SK-N-MC (cell line): ENCODE results near the gene TNFRSF14.

ENCODE experiments used
- DNase-seq: peaks from one replicate; pipeline ENCODE4 v3.0.0-alpha.2; 2011; ENCODE audit warnings: low read depth, low spot score
- H3K27ac ChIP-seq: fragments of 200-600 bp; sonication (generic); 2 replicates; pipeline ENCODE4 v1.5.1; 2016; ENCODE audit warnings: mixed run types
- H3K36me3 ChIP-seq: fragments of 200-600 bp; sonication (generic); 2 replicates; pipeline ENCODE4 v1.6.1; 2017; ENCODE audit warnings: antibody characterized with exemption, low read length, mixed read lengths; ENCODE audit not compliant: insufficient read depth
- H3K4me3 ChIP-seq: fragments of 200-600 bp; sonication (generic); 2 replicates; pipeline ENCODE4 v1.5.1; 2016
- H3K9ac ChIP-seq: fragments of 200-600 bp; sonication (generic); 2 replicates; pipeline ENCODE4 v1.8.0; 2017; ENCODE audit warnings: mixed run types, mixed read lengths; ENCODE audit not compliant: insufficient read length
- H3K9me3 ChIP-seq: fragments of 200-600 bp; sonication (generic); 2 replicates; pipeline ENCODE4 v1.6.1; 2017; ENCODE audit warnings: low read depth, mild to moderate bottlenecking, antibody characterized with exemption, low read length, moderate library complexity, mixed read lengths
- EZH2 ChIP-seq: fragments of 200-600 bp; sonication (generic); IDR thresholded peaks from one replicate; pipeline ENCODE4 v1.6.1; 2017; ENCODE audit warnings: antibody characterized with exemption
- FOXP2 ChIP-seq: optimal IDR thresholded peaks from 2 replicates; pipeline ENCODE3; 2011; ENCODE audit warnings: mild to moderate bottlenecking, moderate library complexity; ENCODE audit not compliant: insufficient read depth; ENCODE audit errors: extremely low read length, control extremely low read depth
- POLR2AphosphoS5 ChIP-seq: IDR thresholded peaks from 2 replicates; pipeline ENCODE4 v1.6.1; 2012; ENCODE audit warnings: mild to moderate bottlenecking, low read depth, low read length, borderline replicate concordance

The TNFRSF14 gene

GRCh38 chr1:2541619-2542245 is 14.4 kb upstream of the TNFRSF14 start:
- no peak overlapping the region for H3K9ac ChIP-seq
- TF ChIP-seq FOXP2: no peak
- no peak for TF ChIP-seq EZH2
- TF ChIP-seq POLR2AphosphoS5: no peak
- H3K4me3 ChIP-seq: no peak overlapping the region
- H3K9me3 ChIP-seq: no peaks in the 10 kb centered on the region
- DNase-seq: no peak
- H3K27ac ChIP-seq: no peak overlapping the region
- H3K36me3 ChIP-seq: no peaks in the 10 kb centered on the region

GRCh38 chr1:2542246-2542915 is 13.8 kb upstream of the TNFRSF14 start:
- no peaks in the 10 kb centered on the region for H3K9me3 ChIP-seq
- H3K27ac ChIP-seq: no peak overlapping the region
- TF ChIP-seq EZH2 (no peak), POLR2AphosphoS5 (no peak), FOXP2 (no peak)
- DNase-seq: no peak
- H3K9ac ChIP-seq: no peak overlapping the region
- no peak overlapping the region for H3K4me3 ChIP-seq
- H3K36me3 ChIP-seq: no peaks in the 10 kb centered on the region

DNA sequence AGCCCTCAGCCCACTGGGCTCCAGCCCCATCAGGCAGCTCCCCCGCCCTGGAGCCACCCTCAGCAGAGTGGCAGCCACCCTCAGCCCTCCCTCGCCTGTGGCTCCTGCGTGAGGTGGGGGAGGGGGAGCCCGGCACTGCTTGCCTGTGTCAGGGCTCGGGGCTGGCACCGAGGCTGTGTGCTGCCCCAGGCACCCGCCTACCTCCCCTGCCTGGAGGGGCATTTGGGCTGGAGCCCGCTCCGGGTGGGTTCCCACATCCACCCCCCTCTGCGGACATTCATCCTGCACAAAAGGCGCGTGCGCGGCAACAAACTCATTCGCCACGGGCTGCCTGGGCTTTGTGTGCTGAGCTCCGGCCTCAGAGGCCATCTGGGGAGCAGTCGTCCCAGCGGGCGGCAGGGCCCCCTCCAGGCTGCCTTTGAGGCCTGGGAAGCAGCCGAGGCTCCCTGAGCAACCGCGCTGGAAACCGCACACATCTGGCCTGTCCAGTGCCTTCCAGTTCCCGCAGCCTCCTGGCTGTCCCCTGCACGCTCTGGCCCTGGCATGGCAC is 12.6 kb upstream of the TNFRSF14 start:
- 0 out of 2 replicates have a peak overlapping the region, but pooled peaks have one; percentile 9 for H3K27ac ChIP-seq
- no peak overlapping the region for H3K9ac ChIP-seq
- no peaks in the 10 kb centered on the region for H3K9me3 ChIP-seq
- no peak for DNase-seq
- TF ChIP-seq POLR2AphosphoS5 (no peak), EZH2 (no peak), FOXP2 (no peak)
- H3K36me3 ChIP-seq: no peaks in the 10 kb centered on the region
- H3K4me3 ChIP-seq: no peak overlapping the region

DNA sequence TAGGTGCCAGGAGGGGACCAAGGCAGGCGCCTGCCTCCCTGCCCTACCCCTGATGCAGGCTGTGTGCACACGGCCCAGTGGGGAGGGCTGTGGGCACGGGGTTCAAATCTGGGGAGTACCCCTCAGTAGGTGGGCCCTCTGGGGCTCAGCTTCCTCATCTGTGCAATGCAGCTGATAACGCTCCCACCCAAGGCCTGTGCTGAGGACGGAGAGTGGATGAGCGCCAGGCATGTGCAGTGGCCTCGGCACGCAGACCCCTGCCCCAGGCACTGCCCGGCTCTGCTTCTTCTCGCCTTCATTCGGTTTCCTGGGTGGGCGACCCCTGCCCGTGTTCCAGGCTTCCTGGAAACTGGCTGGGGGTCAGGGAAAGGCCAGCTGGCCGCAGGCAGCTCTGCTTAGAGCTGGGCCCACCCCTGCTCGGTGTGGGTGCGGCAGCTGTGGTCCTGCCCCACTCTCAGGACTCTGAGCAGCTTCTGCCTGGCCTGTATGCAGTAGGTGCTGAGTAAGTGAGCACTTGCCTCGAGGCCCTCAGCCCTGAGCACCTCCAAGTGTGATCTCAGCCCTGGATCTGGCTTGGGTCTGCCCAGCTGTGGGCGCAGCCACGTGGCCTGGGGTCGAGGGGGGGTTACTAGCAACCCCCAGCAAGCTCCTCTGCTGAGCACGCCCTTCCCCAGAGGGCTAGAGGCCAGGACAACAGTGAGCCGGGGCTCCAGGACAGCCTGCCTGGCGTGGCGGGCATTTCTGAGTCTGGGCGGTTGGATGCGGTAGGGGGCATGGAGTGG is 11.9 kb upstream of the TNFRSF14 start:
- no peak for DNase-seq
- H3K27ac ChIP-seq: no peak overlapping the region
- H3K4me3 ChIP-seq: no peak overlapping the region
- no peaks in the 10 kb centered on the region for H3K36me3 ChIP-seq
- TF ChIP-seq POLR2AphosphoS5 (no peak), EZH2 (no peak), FOXP2 (no peak)
- H3K9me3 ChIP-seq: no peaks in the 10 kb centered on the region
- H3K9ac ChIP-seq: no peak overlapping the region

GRCh38 chr1:2544875-2545640 is 11.1 kb upstream of the TNFRSF14 start:
- Histone ChIP-seq H3K9me3 (no peaks in the 10 kb centered on the region), H3K36me3 (no peaks in the 10 kb centered on the region), H3K4me3 (no peak overlapping the region), H3K9ac (no peak overlapping the region), H3K27ac (0 out of 2 replicates have a peak overlapping the region, but pooled peaks have one; percentile 64)
- no peak for DNase-seq
- no peak for TF ChIP-seq EZH2
- no peak for TF ChIP-seq FOXP2
- TF ChIP-seq POLR2AphosphoS5: no peak

DNA sequence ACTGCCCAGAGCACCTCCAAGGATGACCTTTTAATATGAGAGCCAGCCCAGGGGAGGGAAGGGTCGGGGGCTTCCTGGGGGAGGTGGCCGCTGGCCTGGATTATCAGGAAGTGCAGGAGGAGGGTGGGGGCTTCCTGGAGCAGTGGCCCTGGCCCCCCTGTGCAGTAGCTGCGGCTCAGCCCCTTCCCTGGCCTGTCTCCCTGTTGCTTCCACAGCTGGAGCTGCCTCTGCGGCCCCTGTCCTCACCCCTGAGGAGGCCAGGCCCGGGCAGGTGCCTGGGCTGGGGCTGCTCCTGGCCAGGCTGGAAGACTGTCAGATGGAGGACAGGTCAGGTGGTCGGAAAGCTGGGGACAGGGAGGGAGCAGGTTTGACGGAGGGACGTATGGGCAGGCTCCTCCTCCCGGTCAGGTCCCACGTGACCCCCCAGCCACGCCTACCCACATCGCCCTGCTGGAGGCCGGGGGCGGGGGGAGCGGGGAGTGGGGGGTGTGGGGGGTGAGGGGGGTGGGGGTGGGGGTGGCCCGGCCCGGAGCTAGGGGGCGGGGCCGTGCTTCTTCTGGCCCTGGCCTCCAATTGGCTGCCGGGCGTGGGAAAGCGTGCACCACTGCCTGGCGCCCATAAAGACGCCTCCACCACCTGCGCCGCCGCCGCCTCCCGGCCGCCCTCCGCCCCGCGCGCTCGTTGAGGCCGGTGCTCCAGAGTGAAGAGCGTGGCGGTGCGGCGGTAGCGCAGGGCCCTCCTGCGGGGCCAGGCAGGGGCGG is 10.2 kb upstream of the TNFRSF14 start:
- Histone ChIP-seq H3K9me3 (no peaks in the 10 kb centered on the region), H3K4me3 (peak overlapping the region; percentile 71), H3K36me3 (no peaks in the 10 kb centered on the region), H3K9ac (no peak overlapping the region), H3K27ac (peak overlapping the region; percentile 64; the same call in 1 of the 2 replicates)
- TF ChIP-seq FOXP2 (no peak), POLR2AphosphoS5 (peak; percentile 70)
- no peak for DNase-seq

DNA sequence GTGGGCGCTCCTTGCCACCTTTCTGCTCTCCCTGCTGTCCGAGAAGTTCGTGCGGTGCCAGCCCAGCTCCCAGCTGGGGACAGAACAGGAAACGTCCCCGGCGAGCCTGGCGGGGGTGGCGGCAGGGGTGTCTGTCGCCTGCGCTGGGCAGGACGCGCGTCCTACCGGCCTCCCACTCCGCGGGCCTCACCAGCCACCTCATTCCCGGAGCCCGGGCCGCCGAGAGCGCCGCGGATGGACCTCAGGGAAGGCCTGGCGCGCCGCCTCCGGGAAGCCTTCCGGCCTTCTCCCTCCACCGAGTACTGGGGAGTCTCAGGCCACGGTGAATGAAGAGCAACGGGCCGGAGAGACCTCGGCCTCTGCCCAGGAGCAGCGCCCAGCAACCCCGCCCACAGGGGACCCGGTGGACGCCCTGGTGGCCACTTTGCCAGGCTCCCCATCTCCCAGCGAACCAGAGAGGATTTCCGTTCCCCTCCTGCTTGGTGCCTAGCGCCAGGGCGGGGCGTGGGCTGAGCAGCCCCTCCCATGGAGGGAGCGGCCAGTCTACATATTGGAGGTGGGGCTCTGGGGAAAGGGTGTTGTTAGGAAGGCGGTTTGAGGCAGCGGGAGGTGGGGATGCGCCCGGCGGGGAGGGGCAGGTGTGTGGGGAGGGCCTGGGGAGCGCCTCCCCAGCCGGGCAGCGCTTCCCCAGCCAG is 9.5 kb upstream of the TNFRSF14 start:
- TF ChIP-seq EZH2: no peak
- TF ChIP-seq FOXP2: no peak
- no peak for TF ChIP-seq POLR2AphosphoS5
- Histone ChIP-seq H3K27ac (peak overlapping the region; percentile 37; the same call in 1 of the 2 replicates), H3K36me3 (no peaks in the 10 kb centered on the region), H3K9me3 (no peaks in the 10 kb centered on the region), H3K4me3 (peak overlapping the region; percentile 71), H3K9ac (no peak overlapping the region)
- DNase-seq: no peak
